Fibroblast of pulmonary artery (primary cell): ENCODE results near the gene CPNE4.

ENCODE experiments used
- DNase-seq: peaks from one replicate; pipeline ENCODE4 v3.0.0-alpha.2; 2010; ENCODE audit warnings: low read depth
- H3K4me3 ChIP-seq: replicated peaks from 2 replicates; pipeline ENCODE4 v1.5.1; 2011; ENCODE audit warnings: low read depth, mild to moderate bottlenecking, control low read depth, low read length, moderate library complexity
- CTCF ChIP-seq: IDR thresholded peaks from 2 replicates; pipeline ENCODE4 v1.5.1; 2011; ENCODE audit warnings: mild to moderate bottlenecking, control low read depth, low read length, inconsistent platforms; ENCODE audit errors: missing control alignments

The CPNE4 gene

DNA sequence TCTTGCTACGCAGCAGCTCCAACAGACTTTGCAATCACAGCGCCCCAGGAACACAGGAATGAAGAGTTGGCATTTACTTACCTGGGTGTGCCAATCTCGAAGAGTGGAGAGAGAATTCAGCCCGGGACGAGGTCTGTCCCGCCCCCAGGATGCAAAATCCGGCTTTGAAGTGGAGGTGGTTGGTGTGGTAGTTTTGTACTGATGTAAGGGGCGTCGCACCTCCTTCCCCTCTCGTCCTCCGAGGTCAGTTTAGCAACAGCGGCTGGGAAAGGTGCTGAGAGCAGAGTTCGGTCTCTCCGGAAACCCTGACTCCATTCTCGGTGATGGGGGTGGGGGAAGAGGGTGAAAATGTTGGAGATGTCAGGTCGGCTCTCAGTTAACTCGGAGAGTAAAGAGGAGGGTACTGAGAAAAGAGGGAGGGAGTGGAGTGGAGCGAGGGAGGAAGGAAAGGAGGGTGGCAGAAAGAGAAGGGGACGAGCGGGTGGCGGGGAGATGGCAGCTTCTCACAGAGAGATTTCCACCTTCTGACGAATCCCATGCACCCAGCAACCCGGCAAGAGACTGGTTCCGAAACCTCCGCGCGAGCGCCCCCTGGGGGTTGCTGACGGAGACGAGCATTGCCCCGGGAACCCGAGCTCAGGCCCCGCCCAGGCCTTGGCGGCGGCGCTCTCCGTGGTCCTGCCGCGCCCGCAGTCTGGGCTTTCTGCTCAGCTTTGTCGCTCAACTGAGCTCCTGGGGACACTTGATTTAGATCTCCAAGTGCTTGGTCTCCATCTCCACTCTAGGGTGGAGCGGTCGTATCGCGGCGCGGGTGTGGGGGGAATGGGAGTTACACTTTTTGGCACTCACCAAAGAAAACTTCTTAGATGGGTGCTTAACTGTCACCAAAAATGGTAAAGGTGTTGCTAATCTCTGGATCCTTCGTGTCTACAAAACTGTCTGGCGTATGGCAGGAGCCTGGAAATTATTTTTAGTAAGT lies at the start of gene CPNE4:
TSS of gene CPNE4 (minus strand) at position 529 of the 979 bp plus-strand sequence.
- peak within 1 kb of the TSS; percentile 23 for H3K4me3 ChIP-seq

GRCh38 chr3:132083583-132084279 lies 48.9 kb upstream of the CPNE4 start:
- no peak overlapping the region for H3K4me3 ChIP-seq
- DNase-seq = peak; percentile 93
- no peak for TF ChIP-seq CTCF

More for the DNA sequence above, at the start of gene CPNE4:
- DNase-seq = peak; percentile 74
- TF ChIP-seq CTCF = peak; percentile 86

DNA sequence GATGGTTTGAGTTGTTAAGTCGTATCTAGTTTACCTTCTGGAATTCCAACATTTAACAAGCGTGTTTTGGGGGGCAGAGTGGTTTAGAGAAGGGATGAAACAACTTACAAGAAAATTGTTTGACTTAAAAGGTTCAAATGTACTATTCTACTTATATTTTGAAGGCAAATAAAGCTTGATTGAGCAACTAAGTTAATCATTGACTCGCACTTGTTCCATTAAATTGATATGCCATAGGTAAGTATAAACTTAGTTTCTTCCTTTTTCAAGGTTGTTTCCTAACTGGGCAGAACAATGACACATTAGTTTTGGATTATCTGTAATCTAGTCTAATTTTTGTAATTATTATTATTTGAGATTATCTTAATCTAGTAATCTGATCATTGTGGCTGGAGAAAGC lies 48.3 kb upstream of the CPNE4 start:
- TF ChIP-seq CTCF = no peak
- DNase-seq = no peak
- H3K4me3 ChIP-seq = no peak overlapping the region

- DNase-seq = peak; percentile 67
- H3K4me3 ChIP-seq = no peak overlapping the region
- TF ChIP-seq CTCF = no peak
Measured at GRCh38 chr3:132079147-132079546, 44.3 kb upstream of the CPNE4 start.

DNA sequence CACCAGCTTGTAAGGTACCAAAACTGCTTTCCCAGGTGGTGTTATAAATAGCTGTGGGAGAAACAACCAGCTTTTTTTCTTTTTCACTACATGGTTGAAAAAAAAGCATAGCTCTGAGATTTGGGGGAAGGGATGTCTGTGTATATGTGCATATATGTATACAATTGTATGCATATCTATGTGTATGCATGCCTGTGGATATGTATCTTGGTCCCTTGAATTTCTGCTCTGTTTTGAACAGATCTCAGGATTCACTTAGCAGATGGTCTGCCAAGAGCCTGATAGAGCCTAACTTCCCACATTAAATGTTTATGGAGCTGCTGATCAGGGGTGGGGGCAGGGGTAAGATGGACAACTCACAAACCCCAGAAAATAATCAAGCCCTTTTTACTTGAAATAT lies 39.0 kb upstream of the CPNE4 start:
- DNase-seq = no peak
- TF ChIP-seq CTCF = no peak
- no peak overlapping the region for H3K4me3 ChIP-seq

DNA sequence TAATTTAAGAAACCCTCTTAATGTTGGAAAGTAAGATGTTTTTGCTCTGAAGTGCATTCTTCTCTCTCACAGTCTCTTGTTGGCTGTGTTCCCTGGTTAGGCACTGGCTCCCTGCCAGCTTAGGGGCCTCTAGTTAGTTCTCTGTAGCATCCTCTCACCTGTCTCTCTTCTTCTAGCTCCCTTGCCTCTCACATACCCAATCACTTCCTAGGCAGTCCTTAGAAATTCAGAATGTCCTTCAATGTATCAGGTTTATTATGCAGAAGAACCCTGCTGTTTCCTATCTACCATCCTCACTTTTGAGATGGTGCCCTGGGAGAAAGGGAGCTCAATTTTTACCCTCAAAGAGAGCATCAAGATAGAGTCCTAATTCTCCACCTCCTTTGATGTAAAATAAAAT lies 36.2 kb upstream of the CPNE4 start:
- TF ChIP-seq CTCF = no peak
- peak; percentile 6 for DNase-seq

More for the DNA sequence above, 36.2 kb upstream of the CPNE4 start:
- no peak overlapping the region for H3K4me3 ChIP-seq
